GM18520 (cell line): ENCODE data around the gene POLD2.

ENCODE experiments used
- ATAC-seq: cut with Tn5 transposase; IDR thresholded peaks from one replicate; pipeline ENCODE4 v1.9.1; 2021; ENCODE audit not compliant: unreplicated experiment

The POLD2 gene

DNA sequence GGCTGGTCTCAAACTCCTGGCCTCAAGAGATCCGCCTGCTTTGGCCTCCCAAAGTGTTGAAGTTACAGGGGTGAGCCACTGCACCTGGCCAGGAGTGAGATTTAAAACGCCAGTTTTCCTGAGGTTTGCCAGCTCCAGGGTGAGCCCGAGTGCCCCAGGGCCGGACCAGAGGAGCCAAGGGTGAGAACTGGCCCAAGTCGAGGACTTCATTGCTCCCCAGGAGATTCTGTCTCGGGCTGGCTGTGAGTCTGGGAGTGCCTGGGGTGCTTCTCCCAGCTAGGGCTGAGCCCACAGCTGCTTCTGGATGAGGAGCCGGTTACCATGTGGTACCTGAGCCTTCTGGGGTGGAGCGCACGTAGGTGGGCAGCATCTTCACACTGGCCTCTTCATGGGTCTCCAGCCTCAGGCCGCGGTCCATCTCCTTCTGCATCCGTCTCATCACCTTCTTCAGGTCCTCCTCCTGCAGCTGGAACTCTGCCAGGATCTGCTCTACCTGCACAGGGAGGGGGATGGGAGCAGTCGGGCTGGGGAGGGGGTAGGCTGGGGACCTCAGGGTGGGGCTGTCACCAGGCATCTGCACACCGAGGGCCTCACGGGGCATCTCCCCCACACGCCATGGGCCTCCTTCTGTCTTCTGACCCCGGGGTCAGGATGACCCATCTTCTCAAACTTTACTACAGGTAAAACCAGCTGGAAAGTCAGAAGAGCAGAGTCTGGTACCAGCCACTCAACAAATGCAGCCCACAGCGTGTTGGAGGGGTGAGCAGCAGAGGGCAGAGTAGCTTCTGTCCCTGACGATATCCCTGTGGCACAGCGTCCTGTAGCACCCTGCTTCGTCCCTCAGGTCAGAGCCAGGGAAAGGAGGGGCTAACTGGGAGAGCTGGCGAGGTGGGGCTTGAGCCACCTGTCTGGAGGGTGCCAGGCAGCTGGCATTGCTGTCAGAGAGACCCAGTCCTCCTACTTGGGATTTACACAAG lies 29.9 kb upstream of the POLD2 start:
- no peak for ATAC-seq

DNA sequence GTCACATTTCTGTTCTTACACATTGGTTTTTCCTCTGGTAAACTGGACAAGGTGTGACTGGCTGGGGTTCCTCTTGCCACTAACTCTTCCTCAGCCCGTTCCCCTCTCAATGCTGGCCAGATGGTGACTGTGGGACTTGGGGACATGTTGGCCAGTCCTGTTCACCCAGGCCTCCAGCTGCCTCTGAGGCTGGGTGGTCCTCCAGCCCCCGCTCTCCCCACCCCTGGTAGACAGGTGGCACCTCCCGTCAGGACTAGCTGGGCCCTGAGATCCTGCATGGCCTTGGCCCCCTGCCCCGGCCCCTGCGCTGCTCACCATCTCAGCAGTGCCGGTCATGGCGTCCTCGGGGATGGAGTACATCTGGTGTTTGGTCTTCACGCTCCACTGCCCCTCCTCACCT lies 28.6 kb upstream of the POLD2 start:
- no peak for ATAC-seq

DNA sequence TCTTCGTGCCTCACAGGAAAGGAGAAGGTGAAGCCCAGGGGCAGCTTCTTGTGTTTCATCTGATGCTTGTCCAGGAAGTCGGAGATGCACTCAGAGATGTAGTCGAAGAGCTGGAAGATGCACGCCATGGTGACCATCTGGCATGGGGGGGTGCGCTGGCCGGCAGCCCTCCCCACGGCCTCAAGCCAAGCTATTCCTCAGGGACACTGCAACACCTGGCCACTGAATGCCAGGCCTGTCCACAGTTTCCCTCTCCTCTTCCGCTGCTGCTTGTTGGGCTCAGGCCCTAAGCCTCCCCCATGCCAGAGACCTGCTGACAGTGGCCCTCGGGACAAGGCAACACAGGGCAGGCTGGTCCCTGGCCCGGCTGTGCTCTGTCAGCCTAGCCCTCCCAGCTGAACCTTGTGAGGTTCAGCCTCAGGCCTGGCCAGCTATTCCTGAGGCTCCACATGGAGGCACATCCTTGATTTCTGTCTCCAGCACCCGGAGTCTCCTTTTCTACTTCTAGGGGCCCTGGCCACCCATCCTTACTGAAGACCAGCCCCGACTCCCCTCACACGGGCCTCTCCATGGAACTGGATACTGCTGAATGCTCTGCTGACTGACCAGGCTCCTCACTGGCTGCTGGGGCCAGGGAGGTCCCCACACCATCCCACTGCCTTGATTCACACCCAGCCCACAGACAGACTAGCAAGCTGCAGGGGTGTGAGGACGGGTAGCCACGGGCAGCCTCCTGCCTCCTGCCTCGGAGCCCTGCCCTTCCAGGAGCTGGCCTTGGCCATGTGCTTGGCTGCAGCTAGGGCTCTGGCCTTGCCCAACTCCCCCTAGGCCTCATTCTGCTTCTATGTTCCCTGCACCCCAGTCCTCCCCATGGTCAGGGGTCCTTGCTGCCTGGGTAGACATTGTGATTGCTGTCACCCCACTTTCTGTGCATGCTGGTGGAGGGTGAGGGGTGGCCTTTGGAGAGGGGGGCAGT lies 27.9 kb upstream of the POLD2 start:
- ATAC-seq, result no peak

DNA sequence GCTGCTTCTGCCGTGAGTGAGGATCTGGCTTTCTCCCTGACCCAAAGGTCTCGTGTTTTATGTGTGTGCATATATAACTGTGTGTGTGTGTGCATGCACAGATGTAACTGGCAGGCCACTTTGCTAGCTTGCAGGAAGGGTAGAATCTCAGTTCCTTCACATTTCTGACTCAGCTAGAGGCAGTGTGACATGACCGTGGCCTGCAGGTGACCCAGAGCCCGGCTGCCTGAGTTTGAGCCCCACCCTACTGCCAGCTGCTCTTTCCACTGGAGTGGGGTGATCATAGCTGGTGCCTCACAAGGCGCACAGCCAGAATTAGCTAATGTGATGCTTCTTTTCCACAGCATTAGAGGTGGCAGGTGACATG lies 27.1 kb upstream of the POLD2 start:
- no peak for ATAC-seq

DNA sequence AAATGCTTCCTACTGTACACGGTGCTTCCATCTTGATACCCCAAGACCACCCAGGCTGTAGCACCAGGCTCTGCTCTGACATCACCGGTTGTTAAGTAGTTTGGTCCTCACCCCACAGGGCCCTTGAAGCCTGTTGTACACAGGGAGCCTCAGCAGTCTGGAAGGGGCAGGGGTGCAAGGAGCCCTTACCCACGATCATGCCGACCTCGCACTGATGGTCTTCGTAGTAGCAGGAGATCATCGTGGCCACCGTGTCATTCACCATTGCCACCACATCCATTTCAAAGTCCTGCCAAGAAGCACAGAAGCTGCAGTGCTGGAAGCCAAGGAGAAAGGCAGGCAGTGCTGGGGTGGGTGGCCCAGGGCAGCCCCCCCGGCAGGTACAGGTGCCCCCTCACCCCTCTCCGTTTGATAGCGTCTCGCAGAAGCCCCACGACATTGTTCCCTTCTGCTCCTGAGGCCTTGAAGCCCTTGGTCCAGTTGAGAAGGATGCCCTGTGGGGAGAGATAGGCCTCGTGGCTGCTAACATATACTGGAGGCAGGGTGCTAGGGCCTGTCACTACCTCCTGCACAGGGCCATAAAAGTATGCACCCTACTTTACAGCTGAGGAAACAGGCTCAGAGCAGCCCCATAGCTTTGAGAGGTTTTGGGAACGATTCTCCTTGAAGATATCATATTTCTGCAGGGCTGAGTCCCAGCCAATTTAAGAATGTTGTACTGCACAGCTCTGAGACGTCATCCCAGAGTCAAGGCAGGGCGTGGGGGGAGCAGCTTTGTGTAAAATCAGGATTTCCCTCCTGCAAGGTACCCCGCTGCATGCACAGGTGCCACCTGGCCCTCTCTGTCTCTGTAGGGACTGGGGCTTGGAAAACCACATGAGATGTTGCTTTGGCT lies 26.5 kb upstream of the POLD2 start:
- no peak for ATAC-seq

DNA sequence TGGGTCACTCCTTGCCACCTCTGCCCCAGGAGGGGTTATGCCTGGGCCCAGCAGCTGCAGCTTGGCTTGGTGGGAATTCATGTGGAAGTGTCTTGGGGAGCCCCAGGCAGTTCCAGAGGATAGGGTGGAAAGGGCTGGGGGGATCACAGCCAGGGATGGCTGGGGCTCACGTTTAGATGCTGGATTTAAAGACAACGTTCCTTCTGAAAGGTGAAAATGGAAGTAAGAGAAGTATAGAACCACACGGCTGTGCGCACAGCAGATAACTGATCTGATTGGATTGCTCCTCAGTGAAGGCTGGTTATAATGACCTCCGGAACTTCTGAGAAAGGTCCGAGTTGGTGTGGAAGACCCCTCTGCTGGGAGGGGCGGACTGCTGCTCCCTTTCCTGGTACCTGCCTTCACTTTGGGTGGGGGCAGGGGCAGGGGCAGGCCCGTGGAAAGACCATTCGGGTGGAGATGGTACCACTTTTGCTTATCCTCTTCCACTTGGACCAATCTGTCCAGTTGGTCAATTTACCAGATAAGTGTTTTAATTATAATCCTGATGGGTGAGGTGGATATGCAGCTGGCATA lies 25.7 kb upstream of the POLD2 start:
- no peak for ATAC-seq

DNA sequence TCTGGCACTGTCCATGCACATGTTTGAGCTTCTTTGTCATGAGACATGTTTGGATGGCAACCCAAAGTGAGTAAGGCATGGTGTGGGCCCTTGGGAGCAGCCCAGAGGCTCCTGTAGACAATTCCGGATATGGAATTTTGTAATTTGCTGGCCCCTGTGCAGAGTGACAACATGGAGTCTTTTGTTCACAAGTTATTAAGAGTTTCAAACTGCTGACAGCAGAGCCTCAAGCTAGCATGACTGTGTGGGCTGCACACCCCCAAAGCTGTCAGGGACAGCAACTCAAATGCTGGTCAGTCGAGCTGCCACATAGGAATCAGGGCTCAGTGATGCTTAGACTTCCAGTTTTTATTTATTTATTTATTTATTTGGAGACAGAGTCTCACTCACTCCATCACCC lies 24.8 kb upstream of the POLD2 start:
- ATAC-seq, result no peak

DNA sequence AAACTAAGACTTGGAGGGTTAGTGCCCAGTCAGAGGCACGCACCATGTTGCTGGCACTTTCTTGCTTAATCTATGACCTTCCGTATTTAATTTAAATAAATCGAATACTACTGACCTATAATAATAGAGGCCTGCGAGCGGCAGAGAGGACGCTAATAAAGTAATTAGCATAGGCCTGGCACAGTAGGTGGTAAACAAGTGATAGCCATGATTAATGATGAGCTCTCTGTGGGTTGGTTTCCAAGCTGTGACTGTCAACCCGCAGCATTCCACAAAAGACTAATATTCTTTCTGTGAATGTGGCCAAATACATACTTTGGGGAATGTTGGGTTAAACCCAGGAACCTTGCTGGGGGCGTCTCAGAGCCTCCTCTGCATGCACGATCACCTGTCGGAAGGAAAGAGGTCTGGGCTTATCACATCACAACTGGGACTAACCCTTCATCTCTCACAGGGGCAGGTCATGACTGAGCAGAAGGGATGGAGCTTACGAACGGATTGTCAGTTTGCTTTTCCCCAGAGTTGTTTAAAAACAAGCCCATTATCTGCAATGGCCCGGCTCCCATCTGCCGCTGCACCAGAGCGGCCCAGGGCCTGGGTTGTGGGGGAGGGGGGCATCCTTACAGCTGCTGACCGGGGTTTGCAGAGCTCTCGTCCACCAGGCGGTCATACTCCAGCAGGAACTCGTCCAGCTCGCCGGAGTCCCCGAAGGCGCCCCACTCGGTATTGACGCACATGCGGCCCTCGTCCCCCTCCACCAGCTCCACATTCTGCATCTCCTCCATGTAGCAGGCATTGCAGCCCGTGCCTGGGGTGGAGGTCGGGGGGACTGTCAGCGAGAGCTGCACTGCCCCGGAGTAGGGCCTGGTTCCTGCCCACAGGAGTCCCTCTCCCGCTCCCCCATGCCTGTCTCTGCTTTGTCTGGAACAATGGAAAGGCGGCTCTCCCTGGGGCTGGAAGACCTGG lies 24.0 kb upstream of the POLD2 start:
- no peak for ATAC-seq

DNA sequence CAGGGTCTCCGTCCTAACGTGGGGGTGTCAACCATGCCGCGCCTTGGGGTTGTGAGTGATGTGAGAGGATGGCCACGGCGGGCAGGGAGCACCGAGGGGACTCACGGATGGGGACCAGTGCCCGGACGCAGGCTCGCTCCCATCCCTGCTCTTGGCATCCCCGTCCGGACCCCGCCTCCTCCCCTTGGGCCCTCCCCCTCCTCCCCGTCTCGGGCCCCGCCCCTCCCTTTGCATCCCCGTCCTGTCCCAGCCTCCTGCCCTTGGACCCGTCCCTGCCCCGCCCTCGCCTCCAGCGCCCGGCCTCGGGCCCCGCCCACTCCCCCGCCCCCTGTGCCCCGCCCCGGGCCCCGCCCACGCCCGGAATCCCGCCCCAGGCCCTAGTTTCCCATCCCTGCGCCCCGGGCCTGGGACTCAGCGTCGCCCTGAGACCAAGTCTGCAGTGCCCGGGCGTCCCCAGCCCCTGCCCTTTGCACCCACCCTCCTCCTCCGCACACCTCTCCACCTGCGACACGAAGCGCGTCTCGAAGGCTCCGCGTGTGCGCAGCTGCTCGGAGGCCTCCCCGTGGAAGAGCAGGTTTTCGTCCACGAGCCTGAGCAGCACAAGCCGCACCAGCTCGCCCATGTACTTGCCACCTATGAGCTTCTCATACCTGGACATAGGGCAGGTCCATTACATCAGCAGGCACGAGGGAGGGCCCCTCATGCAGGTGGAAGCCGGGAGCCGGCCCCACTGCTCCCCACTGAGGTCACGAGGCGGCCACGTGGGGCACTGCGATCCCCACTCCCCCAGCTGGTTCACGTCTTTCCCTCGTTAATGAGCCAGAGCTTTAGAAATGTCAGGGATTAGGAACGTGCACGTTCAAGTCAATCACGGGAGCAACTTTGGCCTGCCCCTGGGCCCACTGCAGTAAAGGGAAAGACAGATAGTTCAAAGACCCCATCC lies 22.9 kb upstream of the POLD2 start:
- no peak for ATAC-seq

DNA sequence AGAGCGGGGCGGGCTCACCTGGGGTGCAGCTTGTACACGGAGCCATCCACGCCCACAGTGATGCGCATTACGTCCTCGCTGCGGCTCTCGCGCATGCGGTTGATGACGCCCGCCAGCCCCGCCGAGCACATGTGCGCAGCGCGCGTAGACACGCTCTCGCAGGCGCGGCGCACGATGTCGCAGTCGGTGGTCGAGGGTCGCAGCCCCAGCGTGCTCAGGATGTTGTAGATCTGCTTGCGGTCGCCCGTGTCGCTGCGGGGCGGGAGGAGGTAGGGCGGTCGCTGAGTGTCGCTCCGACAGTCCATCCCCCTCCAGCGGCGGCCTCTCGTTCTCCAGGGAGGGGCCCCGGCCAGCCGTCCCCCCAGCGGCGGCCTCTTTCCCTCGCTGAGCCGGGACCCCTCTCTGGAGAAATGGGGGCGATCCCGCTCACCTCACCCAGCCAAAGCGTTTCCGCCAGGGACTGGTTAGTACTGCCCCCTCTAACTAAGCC lies 22.2 kb upstream of the POLD2 start:
- no peak for ATAC-seq

DNA sequence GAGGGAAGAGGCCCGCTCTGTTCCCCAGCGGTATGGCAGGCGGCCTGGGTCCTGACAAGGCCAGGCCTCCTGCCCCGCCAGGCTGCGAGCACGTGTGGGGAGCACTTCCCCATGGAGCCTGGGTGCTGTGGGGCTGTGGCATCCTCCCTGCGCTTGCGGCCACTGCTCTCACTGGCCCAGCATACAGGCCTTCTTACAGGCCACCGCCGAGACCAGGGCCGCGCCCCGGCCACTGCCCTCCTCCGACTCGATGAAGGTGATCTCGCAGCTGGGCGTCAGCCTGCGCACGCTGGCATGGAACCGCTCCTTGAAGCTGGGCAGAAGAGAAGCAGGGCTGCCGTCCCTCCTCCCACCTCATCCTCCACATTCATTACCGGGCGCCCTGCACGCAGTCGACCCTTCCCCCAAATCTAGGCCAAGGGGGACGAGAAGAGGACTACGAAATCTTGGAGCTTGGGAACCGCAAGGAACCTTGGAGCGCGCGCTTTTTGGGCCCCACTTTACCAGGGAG lies 21.7 kb upstream of the POLD2 start:
- no peak for ATAC-seq

DNA sequence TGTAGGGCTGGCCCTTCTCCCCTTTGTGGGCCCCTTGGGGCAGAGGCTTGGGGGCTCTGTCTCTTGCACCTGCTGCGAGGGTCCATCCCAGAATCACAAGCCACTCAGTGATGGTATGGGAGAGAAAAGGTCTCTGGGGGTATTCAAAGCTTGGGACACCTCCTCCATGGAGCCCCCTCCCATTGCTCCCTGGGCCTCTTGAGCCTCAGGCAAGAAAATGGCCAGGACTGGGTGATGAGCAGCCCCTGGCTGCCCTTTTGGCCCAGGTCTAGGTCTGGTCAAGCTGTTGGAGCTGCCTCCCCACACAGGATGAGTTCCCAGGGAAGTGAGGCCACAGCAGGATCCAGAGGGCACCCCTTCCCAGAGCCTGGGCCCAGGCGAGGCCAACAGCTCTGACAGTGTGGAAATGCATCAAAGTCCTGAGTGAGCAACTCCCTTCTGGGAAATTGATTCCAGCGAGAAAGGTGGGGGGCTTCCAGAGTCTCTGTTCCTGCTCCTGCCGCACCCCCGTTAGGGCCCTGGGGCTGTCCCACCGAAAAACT lies 21.1 kb upstream of the POLD2 start:
- no peak for ATAC-seq

DNA sequence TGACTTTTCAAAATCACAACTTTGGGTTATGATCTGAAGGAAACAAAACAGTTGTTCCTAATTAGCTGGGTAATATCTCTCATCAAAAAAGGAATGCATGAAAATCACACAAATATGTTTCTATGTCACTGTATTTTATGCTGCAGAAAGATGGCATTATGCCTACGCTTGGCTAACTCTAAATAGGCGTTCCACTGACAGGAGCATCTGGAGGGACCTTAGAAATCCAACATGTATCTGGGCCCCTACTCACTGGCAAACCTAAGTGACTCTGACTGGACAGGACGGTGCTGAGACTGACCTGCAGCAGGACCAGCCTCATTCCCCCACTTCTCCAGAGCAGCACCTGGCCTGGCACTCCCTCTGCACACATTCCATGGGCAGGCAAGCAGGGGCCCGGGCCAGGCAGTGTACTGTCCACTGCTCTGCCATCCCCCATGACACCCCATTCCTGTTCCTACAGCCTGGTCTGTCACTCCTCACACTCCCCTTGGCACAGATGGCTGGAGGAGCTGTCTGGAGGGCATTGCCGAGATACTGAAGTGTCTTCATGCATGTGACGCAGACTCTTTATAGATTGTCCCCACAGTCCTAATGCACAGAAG lies 20.4 kb upstream of the POLD2 start:
- no peak for ATAC-seq

DNA sequence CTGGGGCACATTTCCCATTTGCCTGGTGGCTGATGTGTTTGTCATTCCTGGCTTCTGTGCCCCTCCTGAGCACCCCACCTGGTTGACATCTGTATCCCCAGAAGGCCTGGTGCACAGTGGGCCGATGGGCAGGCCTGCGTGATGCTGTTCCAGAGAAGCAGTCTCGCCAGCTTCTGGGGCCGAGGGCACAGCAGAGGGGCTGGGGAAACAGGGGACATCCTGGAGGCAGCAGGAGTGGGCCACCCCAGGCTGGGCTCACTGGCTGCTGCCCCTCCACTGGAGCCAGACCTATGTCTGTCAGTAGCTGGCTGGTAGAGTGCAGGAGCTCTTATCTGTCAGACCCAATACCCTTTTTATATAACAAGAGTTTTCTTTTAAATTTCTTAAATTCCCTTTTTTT lies 18.7 kb upstream of the POLD2 start:
- ATAC-seq, result no peak

DNA sequence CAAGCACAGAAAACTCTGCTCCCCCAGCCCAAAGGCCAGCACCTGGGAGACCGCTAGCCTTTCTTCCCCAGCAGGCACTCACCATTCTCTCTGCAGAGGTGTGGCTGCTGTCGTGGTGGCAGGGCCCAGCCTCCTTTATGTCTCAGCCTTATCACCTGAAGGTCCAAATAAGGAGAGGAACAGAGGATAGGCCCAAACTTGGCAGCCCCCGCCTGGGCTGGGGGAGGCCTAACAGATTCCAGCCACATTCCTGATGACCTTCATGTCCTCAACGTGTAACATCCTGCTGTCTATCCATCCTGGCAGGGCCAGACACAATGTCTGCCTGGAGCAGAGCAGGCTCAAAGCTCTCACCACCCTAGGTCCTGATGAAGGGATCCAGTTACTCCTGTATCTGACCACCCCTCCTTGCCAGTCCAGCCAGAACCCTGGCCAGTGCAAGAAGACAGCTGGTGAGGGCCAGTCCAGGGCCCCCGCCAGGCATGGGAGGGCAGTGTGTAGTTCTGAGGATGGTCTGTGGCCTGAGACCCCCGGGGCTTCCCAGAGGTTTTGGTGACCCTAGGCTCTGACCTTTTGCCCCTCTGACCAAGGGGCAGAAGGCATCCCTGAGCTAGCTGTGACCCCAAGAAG lies 18.0 kb upstream of the POLD2 start, which contains the start of gene MYL7:
MYL7 (minus strand) TSS at position 112 of the 630 bp plus-strand sequence; CDS start at position 85, 27 bp downstream.
- ATAC-seq, result no peak

DNA sequence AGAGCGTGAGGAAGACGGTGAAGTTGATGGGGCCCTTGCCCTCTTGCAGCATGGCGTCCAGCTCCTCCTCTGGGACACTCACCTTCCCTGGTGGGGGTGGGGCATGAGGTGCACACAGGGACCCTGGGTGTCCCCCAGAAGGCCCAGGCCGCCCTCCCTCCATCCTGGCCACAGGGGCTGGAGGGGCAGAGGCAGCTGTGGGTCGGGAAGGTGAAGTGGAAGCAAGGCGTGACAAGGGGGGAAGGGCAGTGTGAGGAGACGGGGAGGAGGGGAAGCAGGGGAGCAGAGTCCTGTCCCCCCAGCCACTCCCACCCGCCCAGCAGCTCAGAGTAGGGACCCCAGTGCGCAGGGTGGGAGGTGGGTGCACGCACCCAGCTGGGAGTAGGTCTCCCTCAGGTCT lies 17.0 kb upstream of the POLD2 start:
- ATAC-seq, result no peak
